HEK293 (cell line): ENCODE results near the gene CLCN1.

Experiments
- CTCF ChIA-PET: fragments of 350-600 bp; formaldehyde crosslinking; extraction: SDS; loops from one replicate; lab custom pipeline; 2021; ENCODE audit warnings: antibody characterized with exemption; lab: Yijun Ruan, JAX
- POLR2A ChIA-PET: fragments of 300-600 bp; formaldehyde crosslinking; extraction: SDS; loops from one replicate; lab custom pipeline; 2020; ENCODE audit warnings: antibody characterized with exemption, inconsistent platforms; lab: Yijun Ruan, JAX
- H3K27ac ChIP-seq: fragments of 200-500 bp; sonication (Bioruptor generic); 2 replicates; pipeline ENCODE4 v1.5.1; 2014; ENCODE audit warnings: low read depth, low read length, control low read depth, inconsistent platforms; ENCODE audit errors: extremely low read depth
- H3K36me3 ChIP-seq, 2 experiments: fragments of 200-500 bp in 1 of 2; sonication (Bioruptor generic) in 1 of 2; 1 replicate in 1 of 2; 2 replicates in 1 of 2; pipeline ENCODE4 v1.5.1; 2014 to 2017; ENCODE audit warnings: inconsistent platforms in 2 of 2, low read length in 2 of 2; ENCODE audit not compliant: control insufficient read depth in 2 of 2, insufficient read depth in 1 of 2
- H3K4me1 ChIP-seq: fragments of 200-500 bp; sonication (Bioruptor generic); 2 replicates; pipeline ENCODE4 v1.5.1; 2014; ENCODE audit warnings: mild to moderate bottlenecking, low read length, inconsistent platforms; ENCODE audit not compliant: control insufficient read depth, insufficient read depth
- H3K4me3 ChIP-seq: 2 replicates; pipeline ENCODE4 v1.5.1; 2011; ENCODE audit warnings: low read depth, mild to moderate bottlenecking, control low read depth, low read length, moderate library complexity
- H3K9me3 ChIP-seq: fragments of 200-500 bp; sonication (Bioruptor generic); 2 replicates; pipeline ENCODE4 v1.5.1; 2014; ENCODE audit warnings: low read depth, low read length, inconsistent platforms; ENCODE audit not compliant: control insufficient read depth, insufficient read depth
- ATF2 ChIP-seq: fragments of 450-650 bp; formaldehyde crosslinking; IDR thresholded peaks from 2 replicates; pipeline ENCODE4 v1.5.1; 2016; ENCODE audit warnings: missing biosample characterization, missing genetic modification characterization, low read depth
- HOXA7 ChIP-seq: sonication (generic); formaldehyde crosslinking; IDR thresholded peaks from 2 replicates; pipeline ENCODE4 v1.8.1; 2022; ENCODE audit warnings: missing genetic modification reagents, borderline replicate concordance
- PRDM1 ChIP-seq: fragments of 450-650 bp; formaldehyde crosslinking; IDR thresholded peaks from 2 replicates; pipeline ENCODE4; 2016; ENCODE audit warnings: missing biosample characterization, missing genetic modification characterization
- PRDM6 ChIP-seq: fragments of 450-650 bp; formaldehyde crosslinking; IDR thresholded peaks from 2 replicates; pipeline ENCODE4 v1.5.1; 2017; ENCODE audit warnings: missing biosample characterization, missing genetic modification characterization
- SP3 ChIP-seq: fragments of 450-650 bp; formaldehyde crosslinking; IDR thresholded peaks from 2 replicates; pipeline ENCODE4 v1.5.1; 2016; ENCODE audit warnings: missing biosample characterization, missing genetic modification characterization
- ZBTB8A ChIP-seq: fragments of 450-650 bp; formaldehyde crosslinking; IDR thresholded peaks from 2 replicates; pipeline ENCODE4 v1.5.1; 2016; ENCODE audit warnings: missing biosample characterization, missing genetic modification characterization
- ZIC2 ChIP-seq: fragments of 450-650 bp; formaldehyde crosslinking; IDR thresholded peaks from 2 replicates; pipeline ENCODE4 v1.5.1; 2016; ENCODE audit warnings: missing biosample characterization, missing genetic modification characterization
- ZNF184 ChIP-seq: fragments of 450-650 bp; IDR thresholded peaks from 2 replicates; pipeline ENCODE4 v1.5.1; 2018; ENCODE audit warnings: missing biosample characterization, mild to moderate bottlenecking, missing genetic modification characterization
- ZNF23 ChIP-seq: fragments of 450-650 bp; formaldehyde crosslinking; IDR thresholded peaks from 2 replicates; pipeline ENCODE4 v1.5.1; 2016; ENCODE audit warnings: missing biosample characterization, missing genetic modification characterization, borderline replicate concordance
- ZNF324 ChIP-seq: fragments of 450-650 bp; formaldehyde crosslinking; IDR thresholded peaks from 2 replicates; pipeline ENCODE4 v1.5.1; 2016; ENCODE audit warnings: missing biosample characterization, missing genetic modification characterization
- ZNF423 ChIP-seq: fragments of 450-650 bp; formaldehyde crosslinking; IDR thresholded peaks from 2 replicates; pipeline ENCODE4 v1.5.1; 2016; ENCODE audit warnings: missing biosample characterization, missing genetic modification characterization
- ZNF426 ChIP-seq: fragments of 450-650 bp; formaldehyde crosslinking; IDR thresholded peaks from 2 replicates; pipeline ENCODE4 v1.5.1; 2017; ENCODE audit warnings: missing biosample characterization, missing genetic modification characterization, mild to moderate bottlenecking, inconsistent platforms, moderate library complexity
- ZNF544 ChIP-seq: fragments of 450-650 bp; formaldehyde crosslinking; IDR thresholded peaks from 2 replicates; pipeline ENCODE4 v1.5.0; 2017; ENCODE audit warnings: missing biosample characterization, missing genetic modification characterization
- ZNF626 ChIP-seq: fragments of 450-650 bp; sonication (Bioruptor Pico); formaldehyde crosslinking; IDR thresholded peaks from 2 replicates; pipeline ENCODE4 v1.5.1; 2018; ENCODE audit warnings: missing biosample characterization, missing genetic modification characterization, inconsistent platforms
- ZNF76 ChIP-seq: fragments of 450-650 bp; formaldehyde crosslinking; IDR thresholded peaks from 2 replicates; pipeline ENCODE4; 2016; ENCODE audit warnings: low read depth, missing biosample characterization, missing genetic modification characterization, borderline replicate concordance
- TF ChIP-seq, protein P1 (sequence below): fragments of 450-650 bp; formaldehyde crosslinking; IDR thresholded peaks from 2 replicates; pipeline ENCODE4 v1.5.1; 2016; ENCODE audit warnings: missing biosample characterization, missing genetic modification characterization
- TF ChIP-seq, protein P2 (sequence below): fragments of 450-650 bp; formaldehyde crosslinking; IDR thresholded peaks from 2 replicates; pipeline ENCODE4 v1.5.1; 2016; ENCODE audit warnings: missing biosample characterization, missing genetic modification characterization
- TF ChIP-seq, protein P3 (sequence below): fragments of 450-650 bp; formaldehyde crosslinking; IDR thresholded peaks from 2 replicates; pipeline ENCODE4 v1.5.1; 2016; ENCODE audit warnings: missing biosample characterization, missing genetic modification characterization
- TF ChIP-seq, protein P4 (sequence below): sonication (generic); formaldehyde crosslinking; IDR thresholded peaks from 2 replicates; pipeline ENCODE4 v1.8.1; 2022; ENCODE audit warnings: mild to moderate bottlenecking, moderate library complexity, missing genetic modification reagents

CLCN1 gene

GRCh38 chr7:143281529-143281928, 34.4 kb upstream of the CLCN1 start:
- Histone ChIP-seq H3K4me1 (no peaks in the 10 kb centered on the region), H3K9me3 (no peaks in the 10 kb centered on the region), H3K4me3 (no peak overlapping the region)
- TF ChIP-seq ZBTB8A (tag by site-specific recombination): no peak
- TF ChIP-seq, protein P1, sequence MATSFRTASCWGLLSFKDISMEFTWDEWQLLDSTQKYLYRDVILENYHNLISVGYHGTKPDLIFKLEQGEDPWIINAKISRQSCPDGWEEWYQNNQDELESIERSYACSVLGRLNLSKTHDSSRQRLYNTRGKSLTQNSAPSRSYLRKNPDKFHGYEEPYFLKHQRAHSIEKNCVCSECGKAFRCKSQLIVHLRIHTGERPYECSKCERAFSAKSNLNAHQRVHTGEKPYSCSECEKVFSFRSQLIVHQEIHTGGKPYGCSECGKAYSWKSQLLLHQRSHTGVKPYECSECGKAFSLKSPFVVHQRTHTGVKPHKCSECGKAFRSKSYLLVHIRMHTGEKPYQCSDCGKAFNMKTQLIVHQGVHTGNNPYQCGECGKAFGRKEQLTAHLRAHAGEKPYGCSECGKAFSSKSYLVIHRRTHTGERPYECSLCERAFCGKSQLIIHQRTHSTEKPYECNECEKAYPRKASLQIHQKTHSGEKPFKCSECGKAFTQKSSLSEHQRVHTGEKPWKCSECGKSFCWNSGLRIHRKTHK: no peak
- no peak for TF ChIP-seq PRDM6 (tag by site-specific recombination)
- TF ChIP-seq, protein P2, sequence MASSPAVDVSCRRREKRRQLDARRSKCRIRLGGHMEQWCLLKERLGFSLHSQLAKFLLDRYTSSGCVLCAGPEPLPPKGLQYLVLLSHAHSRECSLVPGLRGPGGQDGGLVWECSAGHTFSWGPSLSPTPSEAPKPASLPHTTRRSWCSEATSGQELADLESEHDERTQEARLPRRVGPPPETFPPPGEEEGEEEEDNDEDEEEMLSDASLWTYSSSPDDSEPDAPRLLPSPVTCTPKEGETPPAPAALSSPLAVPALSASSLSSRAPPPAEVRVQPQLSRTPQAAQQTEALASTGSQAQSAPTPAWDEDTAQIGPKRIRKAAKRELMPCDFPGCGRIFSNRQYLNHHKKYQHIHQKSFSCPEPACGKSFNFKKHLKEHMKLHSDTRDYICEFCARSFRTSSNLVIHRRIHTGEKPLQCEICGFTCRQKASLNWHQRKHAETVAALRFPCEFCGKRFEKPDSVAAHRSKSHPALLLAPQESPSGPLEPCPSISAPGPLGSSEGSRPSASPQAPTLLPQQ (tag by site-specific recombination): no peak
- TF ChIP-seq ZNF184: no peak
- no peak for TF ChIP-seq ZIC2 (tag by site-specific recombination)
- TF ChIP-seq ZNF544 (tag by site-specific recombination): no peak
- TF ChIP-seq ZNF626: no peak
- TF ChIP-seq, protein P3, sequence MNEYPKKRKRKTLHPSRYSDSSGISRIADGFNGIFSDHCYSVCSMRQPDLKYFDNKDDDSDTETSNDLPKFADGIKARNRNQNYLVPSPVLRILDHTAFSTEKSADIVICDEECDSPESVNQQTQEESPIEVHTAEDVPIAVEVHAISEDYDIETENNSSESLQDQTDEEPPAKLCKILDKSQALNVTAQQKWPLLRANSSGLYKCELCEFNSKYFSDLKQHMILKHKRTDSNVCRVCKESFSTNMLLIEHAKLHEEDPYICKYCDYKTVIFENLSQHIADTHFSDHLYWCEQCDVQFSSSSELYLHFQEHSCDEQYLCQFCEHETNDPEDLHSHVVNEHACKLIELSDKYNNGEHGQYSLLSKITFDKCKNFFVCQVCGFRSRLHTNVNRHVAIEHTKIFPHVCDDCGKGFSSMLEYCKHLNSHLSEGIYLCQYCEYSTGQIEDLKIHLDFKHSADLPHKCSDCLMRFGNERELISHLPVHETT (tag by site-specific recombination): no peak
- TF ChIP-seq HOXA7 (CRISPR knock-in tag): no peak
- no peak for TF ChIP-seq PRDM1 (tag by site-specific recombination)
- TF ChIP-seq ZNF76: no peak
- TF ChIP-seq ZNF423 (tag by site-specific recombination): no peak
- TF ChIP-seq ZNF324: no peak
- TF ChIP-seq SP3 (tag by site-specific recombination): no peak
- no peak for TF ChIP-seq ATF2 (tag by site-specific recombination)
- TF ChIP-seq, protein P4, sequence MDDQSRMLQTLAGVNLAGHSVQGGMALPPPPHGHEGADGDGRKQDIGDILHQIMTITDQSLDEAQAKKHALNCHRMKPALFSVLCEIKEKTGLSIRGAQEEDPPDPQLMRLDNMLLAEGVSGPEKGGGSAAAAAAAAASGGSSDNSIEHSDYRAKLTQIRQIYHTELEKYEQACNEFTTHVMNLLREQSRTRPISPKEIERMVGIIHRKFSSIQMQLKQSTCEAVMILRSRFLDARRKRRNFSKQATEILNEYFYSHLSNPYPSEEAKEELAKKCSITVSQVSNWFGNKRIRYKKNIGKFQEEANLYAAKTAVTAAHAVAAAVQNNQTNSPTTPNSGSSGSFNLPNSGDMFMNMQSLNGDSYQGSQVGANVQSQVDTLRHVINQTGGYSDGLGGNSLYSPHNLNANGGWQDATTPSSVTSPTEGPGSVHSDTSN: no peak
- TF ChIP-seq ZNF426 (tag by site-specific recombination): no peak
- TF ChIP-seq ZNF23: no peak
- TF ChIP-seq, all 188 proteins: peak for 0
- no peaks in the 10 kb centered on the region for H3K36me3 ChIP-seq
- ChIA-PET POLR2A (interaction anchor here (1.0 to 1.2 kb wide), 2 partner anchors 17 to 18 kb away, joined by 3 to 4 read pairs; partner anchors contain the start of gene GSTK1), CTCF (interaction anchor here (1.9 kb wide), 1 partner anchor 41 kb away, joined by 5 read pairs; no protein-coding TSS in a partner anchor)
- H3K27ac ChIP-seq: no peak overlapping the region
